ENCODE measurements around the gene ATP10D.

DNA sequence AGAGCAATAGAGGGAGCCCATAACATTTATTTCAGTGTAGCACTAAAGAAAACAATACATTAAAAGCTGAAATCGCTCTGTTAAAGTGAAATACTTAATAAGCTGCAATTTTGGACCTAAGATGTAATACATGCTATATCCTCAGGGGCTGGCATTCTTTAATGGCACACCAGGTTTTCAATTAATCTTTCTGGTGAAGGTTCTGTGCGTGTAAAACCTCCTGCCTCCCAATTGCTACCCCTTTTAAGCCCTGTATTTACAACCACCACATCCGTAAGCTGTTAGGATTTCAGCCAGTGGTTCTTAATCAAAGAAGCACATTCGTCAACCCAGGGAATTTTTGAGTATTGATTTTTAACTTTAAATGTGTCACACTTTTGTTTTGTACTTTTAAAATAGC lies 14.0 kb upstream of the ATP10D start:
- TF ChIP-seq ZFP3 (CRISPR knock-in tag; IDR thresholded peaks at IDR 0.05), result no peak
- TF ChIP-seq, protein P1, sequence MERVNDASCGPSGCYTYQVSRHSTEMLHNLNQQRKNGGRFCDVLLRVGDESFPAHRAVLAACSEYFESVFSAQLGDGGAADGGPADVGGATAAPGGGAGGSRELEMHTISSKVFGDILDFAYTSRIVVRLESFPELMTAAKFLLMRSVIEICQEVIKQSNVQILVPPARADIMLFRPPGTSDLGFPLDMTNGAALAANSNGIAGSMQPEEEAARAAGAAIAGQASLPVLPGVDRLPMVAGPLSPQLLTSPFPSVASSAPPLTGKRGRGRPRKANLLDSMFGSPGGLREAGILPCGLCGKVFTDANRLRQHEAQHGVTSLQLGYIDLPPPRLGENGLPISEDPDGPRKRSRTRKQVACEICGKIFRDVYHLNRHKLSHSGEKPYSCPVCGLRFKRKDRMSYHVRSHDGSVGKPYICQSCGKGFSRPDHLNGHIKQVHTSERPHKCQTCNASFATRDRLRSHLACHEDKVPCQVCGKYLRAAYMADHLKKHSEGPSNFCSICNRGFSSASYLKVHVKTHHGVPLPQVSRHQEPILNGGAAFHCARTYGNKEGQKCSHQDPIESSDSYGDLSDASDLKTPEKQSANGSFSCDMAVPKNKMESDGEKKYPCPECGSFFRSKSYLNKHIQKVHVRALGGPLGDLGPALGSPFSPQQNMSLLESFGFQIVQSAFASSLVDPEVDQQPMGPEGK (CRISPR knock-in tag; IDR thresholded peaks at IDR 0.05; ENCODE audit: borderline replicate concordance), result no peak
- TF ChIP-seq BACH2 (CRISPR knock-in tag; IDR thresholded peaks at IDR 0.05; ENCODE audit: borderline replicate concordance), result no peak
- TF ChIP-seq ZNF70 (CRISPR knock-in tag; IDR thresholded peaks at IDR 0.05), result no peak
- TF ChIP-seq, protein P2, sequence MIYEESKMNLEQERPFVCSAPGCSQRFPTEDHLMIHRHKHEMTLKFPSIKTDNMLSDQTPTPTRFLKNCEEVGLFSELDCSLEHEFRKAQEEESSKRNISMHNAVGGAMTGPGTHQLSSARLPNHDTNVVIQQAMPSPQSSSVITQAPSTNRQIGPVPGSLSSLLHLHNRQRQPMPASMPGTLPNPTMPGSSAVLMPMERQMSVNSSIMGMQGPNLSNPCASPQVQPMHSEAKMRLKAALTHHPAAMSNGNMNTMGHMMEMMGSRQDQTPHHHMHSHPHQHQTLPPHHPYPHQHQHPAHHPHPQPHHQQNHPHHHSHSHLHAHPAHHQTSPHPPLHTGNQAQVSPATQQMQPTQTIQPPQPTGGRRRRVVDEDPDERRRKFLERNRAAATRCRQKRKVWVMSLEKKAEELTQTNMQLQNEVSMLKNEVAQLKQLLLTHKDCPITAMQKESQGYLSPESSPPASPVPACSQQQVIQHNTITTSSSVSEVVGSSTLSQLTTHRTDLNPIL (CRISPR knock-in tag; IDR thresholded peaks at IDR 0.05; ENCODE audit: low read depth), result no peak
- TF ChIP-seq, protein P3, sequence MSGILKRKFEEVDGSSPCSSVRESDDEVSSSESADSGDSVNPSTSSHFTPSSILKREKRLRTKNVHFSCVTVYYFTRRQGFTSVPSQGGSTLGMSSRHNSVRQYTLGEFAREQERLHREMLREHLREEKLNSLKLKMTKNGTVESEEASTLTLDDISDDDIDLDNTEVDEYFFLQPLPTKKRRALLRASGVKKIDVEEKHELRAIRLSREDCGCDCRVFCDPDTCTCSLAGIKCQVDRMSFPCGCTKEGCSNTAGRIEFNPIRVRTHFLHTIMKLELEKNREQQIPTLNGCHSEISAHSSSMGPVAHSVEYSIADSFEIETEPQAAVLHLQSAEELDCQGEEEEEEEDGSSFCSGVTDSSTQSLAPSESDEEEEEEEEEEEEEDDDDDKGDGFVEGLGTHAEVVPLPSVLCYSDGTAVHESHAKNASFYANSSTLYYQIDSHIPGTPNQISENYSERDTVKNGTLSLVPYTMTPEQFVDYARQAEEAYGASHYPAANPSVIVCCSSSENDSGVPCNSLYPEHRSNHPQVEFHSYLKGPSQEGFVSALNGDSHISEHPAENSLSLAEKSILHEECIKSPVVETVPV (CRISPR knock-in tag; IDR thresholded peaks at IDR 0.05), result no peak
- TF ChIP-seq TOX (CRISPR knock-in tag; IDR thresholded peaks at IDR 0.05; ENCODE audit: borderline replicate concordance), result no peak
- TF ChIP-seq ZNF8 (CRISPR knock-in tag; IDR thresholded peaks at IDR 0.05), result no peak
- no peak for TF ChIP-seq ARNTL (CRISPR knock-in tag; IDR thresholded peaks at IDR 0.05; ENCODE audit: borderline replicate concordance, low read depth)
- TF ChIP-seq, protein P4, sequence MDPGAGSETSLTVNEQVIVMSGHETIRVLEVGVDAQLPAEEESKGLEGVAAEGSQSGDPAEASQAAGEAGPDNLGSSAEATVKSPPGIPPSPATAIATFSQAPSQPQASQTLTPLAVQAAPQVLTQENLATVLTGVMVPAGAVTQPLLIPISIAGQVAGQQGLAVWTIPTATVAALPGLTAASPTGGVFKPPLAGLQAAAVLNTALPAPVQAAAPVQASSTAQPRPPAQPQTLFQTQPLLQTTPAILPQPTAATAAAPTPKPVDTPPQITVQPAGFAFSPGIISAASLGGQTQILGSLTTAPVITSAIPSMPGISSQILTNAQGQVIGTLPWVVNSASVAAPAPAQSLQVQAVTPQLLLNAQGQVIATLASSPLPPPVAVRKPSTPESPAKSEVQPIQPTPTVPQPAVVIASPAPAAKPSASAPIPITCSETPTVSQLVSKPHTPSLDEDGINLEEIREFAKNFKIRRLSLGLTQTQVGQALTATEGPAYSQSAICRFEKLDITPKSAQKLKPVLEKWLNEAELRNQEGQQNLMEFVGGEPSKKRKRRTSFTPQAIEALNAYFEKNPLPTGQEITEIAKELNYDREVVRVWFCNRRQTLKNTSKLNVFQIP (CRISPR knock-in tag; IDR thresholded peaks at IDR 0.05; ENCODE audit: borderline replicate concordance, low read depth), result no peak
- no peak for TF ChIP-seq CSDC2 (CRISPR knock-in tag; IDR thresholded peaks at IDR 0.05)
- TF ChIP-seq, protein P5, sequence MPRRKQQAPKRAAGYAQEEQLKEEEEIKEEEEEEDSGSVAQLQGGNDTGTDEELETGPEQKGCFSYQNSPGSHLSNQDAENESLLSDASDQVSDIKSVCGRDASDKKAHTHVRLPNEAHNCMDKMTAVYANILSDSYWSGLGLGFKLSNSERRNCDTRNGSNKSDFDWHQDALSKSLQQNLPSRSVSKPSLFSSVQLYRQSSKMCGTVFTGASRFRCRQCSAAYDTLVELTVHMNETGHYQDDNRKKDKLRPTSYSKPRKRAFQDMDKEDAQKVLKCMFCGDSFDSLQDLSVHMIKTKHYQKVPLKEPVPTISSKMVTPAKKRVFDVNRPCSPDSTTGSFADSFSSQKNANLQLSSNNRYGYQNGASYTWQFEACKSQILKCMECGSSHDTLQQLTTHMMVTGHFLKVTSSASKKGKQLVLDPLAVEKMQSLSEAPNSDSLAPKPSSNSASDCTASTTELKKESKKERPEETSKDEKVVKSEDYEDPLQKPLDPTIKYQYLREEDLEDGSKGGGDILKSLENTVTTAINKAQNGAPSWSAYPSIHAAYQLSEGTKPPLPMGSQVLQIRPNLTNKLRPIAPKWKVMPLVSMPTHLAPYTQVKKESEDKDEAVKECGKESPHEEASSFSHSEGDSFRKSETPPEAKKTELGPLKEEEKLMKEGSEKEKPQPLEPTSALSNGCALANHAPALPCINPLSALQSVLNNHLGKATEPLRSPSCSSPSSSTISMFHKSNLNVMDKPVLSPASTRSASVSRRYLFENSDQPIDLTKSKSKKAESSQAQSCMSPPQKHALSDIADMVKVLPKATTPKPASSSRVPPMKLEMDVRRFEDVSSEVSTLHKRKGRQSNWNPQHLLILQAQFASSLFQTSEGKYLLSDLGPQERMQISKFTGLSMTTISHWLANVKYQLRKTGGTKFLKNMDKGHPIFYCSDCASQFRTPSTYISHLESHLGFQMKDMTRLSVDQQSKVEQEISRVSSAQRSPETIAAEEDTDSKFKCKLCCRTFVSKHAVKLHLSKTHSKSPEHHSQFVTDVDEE (CRISPR knock-in tag; IDR thresholded peaks at IDR 0.05), result no peak
- no peak for TF ChIP-seq RARB (CRISPR knock-in tag; IDR thresholded peaks at IDR 0.05)
- TF ChIP-seq ZFP30 (CRISPR knock-in tag; IDR thresholded peaks at IDR 0.05), result no peak

Measured in SK-N-SH treated with all-trans-retinoic acid at 6 μM for 48 hours (cell line).